NT2/D1 (cell line): ENCODE results near the gene FKBP5.

Experiments used
- YY1 ChIP-seq: IDR thresholded peaks from 2 replicates; pipeline ENCODE4 v1.6.1; 2011; ENCODE audit not compliant: insufficient read length, insufficient read depth
- ZNF274 ChIP-seq: IDR thresholded peaks from 2 replicates; pipeline ENCODE4 v1.6.1; 2011; ENCODE audit warnings: mild to moderate bottlenecking, low read depth, low read length

GRCh38 chr6:35532126-35532525 lies 156.6 kb downstream of the FKBP5 start:
- no peak for TF ChIP-seq YY1
- TF ChIP-seq ZNF274, result no peak
